Renal cortex interstitium (tissue), 15 donors: ENCODE results near the gene FLVCR2. TPM values are rescaled to one million over a fixed set of nuclear protein-coding genes. Genes with fewer than 3 reads are reported as not detected.

Source experiments
- DNase-seq, 11 donors: peaks; one replicate each; pipeline ENCODE4 v3.0.0-alpha.2; 2013; ENCODE audit warnings: low read depth in 9 of 11, low spot score in 4 of 11; ENCODE audit errors: extremely low read depth in 1 of 11
- long read RNA-seq, 16 experiments: transcript quantifications; one replicate each; lab custom pipeline, GENCODE V29; 2026
- polyA plus RNA-seq, 3 donors: library from polyadenylated mRNA; unstranded; fragments of 120-200 nt; gene quantifications; one replicate each; pipeline ENCODE4 v1.2.1, GENCODE V29; 2013; ENCODE audit not compliant: insufficient read length in 3 of 3

FLVCR2 gene, protein sequence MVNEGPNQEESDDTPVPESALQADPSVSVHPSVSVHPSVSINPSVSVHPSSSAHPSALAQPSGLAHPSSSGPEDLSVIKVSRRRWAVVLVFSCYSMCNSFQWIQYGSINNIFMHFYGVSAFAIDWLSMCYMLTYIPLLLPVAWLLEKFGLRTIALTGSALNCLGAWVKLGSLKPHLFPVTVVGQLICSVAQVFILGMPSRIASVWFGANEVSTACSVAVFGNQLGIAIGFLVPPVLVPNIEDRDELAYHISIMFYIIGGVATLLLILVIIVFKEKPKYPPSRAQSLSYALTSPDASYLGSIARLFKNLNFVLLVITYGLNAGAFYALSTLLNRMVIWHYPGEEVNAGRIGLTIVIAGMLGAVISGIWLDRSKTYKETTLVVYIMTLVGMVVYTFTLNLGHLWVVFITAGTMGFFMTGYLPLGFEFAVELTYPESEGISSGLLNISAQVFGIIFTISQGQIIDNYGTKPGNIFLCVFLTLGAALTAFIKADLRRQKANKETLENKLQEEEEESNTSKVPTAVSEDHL
- polyA plus RNA-seq, result 1 to 10 TPM; 5.9 to 9.4 (median 7.5) TPM
- long read RNA-seq, donor 1, partial matches to known transcripts, result 0 of 1 reads
- long read RNA-seq, donor 1, other reads (novel, unspliced or antisense), result 0 of 1 reads
- long read RNA-seq, donor 2, result 0 reads
- long read RNA-seq, donor 3, result 0 reads
- long read RNA-seq, donor 4, partial matches to known transcripts, result 0 of 3 reads
- long read RNA-seq, donor 4, other reads (novel, unspliced or antisense), result 0 of 3 reads
- long read RNA-seq, donor 5, result 0 reads
- long read RNA-seq, donor 6, partial matches to known transcripts, result 0 of 1 reads
- long read RNA-seq, donor 6, other reads (novel, unspliced or antisense), result 0 of 1 reads
- long read RNA-seq, donor 7, result 0 reads
- long read RNA-seq, donor 8, result 0 reads
- long read RNA-seq, donor 9, result 0 reads
- long read RNA-seq, donor 10, result 0 reads
- long read RNA-seq, donor 11, partial matches to known transcripts, result 0 of 1 reads
- long read RNA-seq, donor 11, other reads (novel, unspliced or antisense), result 0 of 1 reads
- long read RNA-seq, donor 12, partial matches to known transcripts, result 0 of 2 reads
- long read RNA-seq, donor 12, other reads (novel, unspliced or antisense), result 0 of 2 reads
- long read RNA-seq, donor 13, result 0 reads
- long read RNA-seq, donor 14, result 0 reads
- long read RNA-seq, donor 15, result 0 reads
- long read RNA-seq, donor 16, partial matches to known transcripts, result 6 of 10 reads
- long read RNA-seq, donor 16, other reads (novel, unspliced or antisense), result 0 of 10 reads

- DNase-seq, result peak; percentile 10 to 57 (median 49)
Measured at GRCh38 chr14:75578102-75578785, at the start of gene FLVCR2. Gene FLVCR2 (plus strand): TSS chr14:75578620. CDS start chr14:75578973, 353 bp downstream.

GRCh38 chr14:75531256-75531655, 47.2 kb upstream of the FLVCR2 start:
- DNase-seq, result no peak

DNA sequence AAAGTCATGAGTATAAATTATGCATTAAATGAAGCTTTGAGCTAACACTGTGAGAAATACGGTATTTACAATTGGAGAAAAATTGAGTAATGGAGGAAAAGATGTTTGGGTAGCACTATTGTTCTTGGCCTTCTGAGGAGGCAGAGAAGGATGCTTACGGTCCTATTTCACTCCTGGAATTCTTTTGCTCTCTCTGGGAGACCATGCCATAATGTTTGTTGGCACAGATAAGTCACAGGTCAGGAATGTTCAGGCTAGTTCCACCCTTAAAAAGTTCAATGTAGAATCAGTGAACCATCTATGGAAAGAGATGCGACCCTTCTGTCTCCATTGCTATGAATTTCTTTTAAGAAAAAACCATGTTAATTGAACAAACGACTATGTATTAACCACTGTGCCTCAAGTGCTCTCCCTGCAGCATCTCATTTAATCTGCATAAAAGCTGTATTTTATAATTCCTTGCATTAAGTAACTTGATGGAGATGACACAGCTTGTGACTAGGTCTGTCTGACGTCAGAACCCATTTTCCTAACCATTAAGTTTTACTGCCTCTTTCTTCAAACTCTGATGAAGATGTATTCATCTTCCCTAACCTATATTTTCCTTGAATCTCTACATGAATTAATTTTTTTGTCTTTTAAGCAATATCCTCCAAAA, 46.6 kb upstream of the FLVCR2 start:
- no peak for DNase-seq

DNA sequence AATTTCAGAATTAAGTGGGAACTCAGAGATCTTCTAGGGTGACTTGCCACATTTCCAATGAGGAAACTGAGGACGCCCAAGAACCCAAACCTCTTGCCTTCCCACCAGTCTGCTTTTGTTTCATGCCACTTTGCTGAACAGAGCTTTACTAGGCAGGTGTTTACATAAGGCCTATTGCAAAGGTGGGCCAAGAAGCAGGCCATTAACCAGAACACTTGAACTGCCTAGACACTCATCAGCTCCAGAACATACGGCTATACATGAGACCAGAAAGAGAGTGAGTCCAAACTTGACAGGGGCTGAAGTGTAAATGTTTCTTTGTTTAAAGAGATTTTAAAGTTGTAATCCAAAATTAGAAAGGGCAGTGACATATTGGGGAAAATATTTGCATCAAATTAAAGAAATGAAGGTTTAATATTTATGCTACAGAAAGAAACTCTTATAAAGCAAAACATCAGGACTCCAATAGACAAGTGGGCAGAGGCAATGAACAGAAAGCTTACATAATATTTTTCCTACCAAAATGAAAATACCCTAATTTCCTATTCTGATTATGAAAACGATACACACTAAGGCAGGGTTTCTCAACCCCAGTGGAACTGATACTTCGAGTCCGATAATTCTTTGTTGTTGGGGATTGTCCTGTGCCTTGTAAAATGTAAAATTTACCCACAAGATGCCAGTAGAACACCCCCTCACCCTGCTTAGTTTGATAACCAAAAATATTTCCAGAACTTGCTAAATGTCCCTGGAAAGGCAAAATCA, 44.4 kb upstream of the FLVCR2 start:
- no peak for DNase-seq

GRCh38 chr14:75535164-75535898, 43.1 kb upstream of the FLVCR2 start:
- DNase-seq, result no peak

- DNase-seq, result no peak
Measured at GRCh38 chr14:75537071-75537470, 41.3 kb upstream of the FLVCR2 start.

DNA sequence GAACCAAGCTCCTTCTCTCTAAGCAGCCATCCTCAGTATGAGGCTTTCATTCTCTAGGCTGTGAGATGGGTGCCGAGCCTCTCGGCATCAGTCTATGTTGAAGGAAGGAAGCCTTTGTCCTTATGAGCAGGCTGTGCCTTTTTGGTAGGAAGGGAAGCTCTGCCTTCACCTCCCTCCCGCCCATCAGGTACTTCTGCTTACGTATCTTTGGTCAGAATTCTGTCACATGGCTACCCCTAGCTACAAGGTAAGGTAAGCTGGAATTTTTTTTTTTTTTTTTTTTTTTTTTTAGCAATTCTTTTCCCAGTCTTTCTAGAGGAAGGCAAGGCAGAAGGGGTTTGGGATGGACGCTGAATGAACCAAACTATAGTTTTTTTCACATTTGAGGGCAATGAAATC, 39.3 kb upstream of the FLVCR2 start:
- DNase-seq, result no peak

- DNase-seq, result no peak
Measured at GRCh38 chr14:75539561-75540478, 38.6 kb upstream of the FLVCR2 start.

GRCh38 chr14:75540479-75540851, 38.0 kb upstream of the FLVCR2 start:
- DNase-seq, result no peak

- DNase-seq, result peak in 5 of 11 donors; percentile 9 to 18 (median 15)
Measured at GRCh38 chr14:75542588-75543091, 35.8 kb upstream of the FLVCR2 start.

DNA sequence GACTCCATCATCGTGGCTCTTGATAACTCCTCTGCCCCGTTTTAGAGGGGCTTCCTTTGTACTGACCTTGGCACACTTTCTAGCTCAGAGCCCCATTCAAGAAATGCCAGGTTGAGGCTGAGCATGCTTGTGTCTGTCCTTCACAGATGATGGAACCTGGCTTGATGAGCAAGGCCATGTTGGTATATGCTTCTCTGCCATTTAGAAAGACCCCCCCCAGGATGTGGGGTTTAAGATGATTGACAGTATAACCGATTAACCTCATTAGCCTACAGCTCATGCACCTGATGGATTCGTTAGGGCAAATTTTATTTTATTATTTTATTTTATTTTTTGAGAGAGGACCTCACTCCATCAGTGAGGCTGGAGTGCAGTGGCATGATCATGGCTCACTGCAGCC, 35.2 kb upstream of the FLVCR2 start:
- DNase-seq, result no peak

DNA sequence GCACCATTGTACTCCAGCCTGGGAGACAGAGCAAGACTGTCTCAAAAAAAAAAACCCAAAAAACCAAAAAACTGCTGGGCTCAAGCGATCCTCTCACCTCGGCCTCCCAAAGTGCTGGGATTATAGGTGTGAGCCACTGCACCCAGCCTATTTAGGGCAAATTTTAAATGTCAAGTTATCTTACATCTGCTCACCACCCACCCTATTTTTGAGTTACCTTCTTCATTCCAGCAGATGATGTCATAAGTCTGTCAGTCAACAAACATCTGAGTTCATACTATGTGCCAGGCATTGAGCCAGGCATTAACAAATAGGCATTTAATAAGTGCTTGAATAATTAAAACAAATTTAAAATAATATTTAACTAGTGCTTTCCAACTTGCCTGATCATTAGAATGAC, 34.6 kb upstream of the FLVCR2 start:
- no peak for DNase-seq

- no peak for DNase-seq
Measured at GRCh38 chr14:75545907-75546306, 32.5 kb upstream of the FLVCR2 start.

DNA sequence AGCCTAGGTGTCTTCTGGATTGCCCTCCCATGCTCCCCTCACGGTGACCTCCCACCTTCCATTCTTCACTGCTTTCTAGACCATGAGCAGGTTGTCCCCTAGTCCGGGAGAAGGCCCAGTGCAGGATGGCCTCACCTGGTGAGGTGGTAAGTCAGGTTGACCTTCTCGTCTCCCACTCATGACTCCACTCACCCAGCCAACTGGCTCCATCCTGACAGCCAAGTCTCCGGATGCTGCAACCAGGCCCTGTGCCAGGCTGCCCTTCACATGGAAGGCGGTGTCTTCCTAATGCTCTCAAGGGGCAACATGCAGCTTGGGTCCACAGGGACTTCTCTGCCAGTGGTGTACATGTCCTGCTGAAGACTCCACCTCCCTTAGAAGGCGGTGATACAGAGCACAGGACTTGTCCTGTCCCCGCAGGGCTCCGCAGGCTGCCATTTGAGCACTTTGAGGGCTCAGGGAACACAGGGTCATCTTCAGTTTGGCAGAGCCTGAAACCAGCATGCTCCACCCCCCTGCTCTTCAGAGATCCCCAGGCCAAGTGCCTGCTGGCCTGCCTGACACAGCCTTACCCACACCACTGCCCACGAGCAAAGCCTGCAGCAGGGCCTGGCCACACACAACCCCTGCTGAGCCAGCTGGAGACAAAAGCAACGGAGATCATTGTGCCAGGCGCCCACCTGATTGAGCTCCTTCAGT, 30.7 kb upstream of the FLVCR2 start:
- DNase-seq, result no peak

- DNase-seq, result no peak
Measured at GRCh38 chr14:75548544-75548943, 29.9 kb upstream of the FLVCR2 start.
